GM20431 (cell line): ENCODE data around the gene ZMYND10.

Source experiments
- in situ Hi-C: fragments of 300-500 bp; cut with MseI, MboI; formaldehyde crosslinking; loops from one replicate; pipeline ENCODE4 v1.15.0; 2020; ENCODE audit warnings: low sequenced_read_pairs; ENCODE audit not compliant: unreplicated experiment

The ZMYND10 gene

DNA sequence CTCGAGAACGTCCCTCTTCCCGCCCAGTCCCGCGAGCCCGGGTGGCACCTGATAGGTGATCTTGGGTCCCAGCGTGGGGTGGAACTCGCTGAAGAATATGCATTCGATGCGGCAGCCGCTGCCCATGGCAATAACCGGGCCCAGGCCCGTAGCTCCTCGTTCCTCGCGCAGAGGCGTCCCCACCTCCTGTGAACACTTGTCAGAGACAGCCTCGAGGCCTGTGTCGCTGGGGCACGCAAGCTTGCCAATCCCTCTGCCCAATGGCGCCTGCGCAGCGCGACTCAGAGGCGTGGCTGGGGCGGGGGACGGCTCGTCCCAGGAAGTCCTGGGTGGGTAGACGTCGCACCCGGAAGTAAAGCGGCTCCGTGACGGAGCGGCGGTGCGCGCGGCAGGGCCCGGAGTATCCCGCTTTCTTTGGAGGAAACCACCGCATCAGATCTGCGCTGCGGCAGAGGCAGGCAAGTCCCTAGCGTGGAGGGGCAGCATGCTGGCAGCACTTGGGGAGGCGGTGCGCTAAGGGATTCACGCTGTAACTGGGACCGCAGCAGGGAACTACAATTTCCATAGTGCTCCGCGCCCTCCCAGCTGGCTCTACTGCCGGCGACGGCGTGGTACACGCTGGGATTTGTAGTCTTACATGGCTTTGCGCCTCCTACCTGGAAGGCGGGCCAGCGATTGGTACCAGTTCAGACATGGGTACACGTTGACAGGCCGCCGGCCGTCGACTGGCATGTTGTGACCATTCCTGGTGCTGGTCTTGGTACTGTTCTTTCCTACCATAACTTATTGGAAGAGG lies 5.2 kb upstream of the ZMYND10 start, which contains the start of the genes CYB561D2 and NPRL2:
Gene CYB561D2 (plus strand): TSS at position 336 of the 796 bp plus-strand sequence. CDS start 572 bp downstream, outside the sequence.
Gene NPRL2 (minus strand): TSS at position 249 of the 796 bp plus-strand sequence. CDS start 123 bp downstream, at position 126.
- in situ Hi-C loops = no loop called here

DNA sequence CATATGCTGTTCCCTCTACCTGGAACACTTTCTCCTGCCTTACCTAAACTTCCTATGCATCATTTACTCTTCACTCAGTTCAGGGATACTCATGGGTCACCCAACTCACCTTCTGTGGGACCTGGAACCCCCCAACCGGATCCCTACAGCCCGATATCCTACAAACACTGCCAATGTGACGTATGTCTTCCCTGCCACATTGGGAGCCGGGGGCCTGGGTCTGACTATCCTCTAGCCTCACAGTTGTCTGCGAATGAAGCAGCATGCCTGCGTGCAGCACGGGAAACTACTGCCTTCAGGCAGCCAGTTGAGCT lies 4.6 kb upstream of the ZMYND10 start:
- in situ Hi-C loops = no loop called here

DNA sequence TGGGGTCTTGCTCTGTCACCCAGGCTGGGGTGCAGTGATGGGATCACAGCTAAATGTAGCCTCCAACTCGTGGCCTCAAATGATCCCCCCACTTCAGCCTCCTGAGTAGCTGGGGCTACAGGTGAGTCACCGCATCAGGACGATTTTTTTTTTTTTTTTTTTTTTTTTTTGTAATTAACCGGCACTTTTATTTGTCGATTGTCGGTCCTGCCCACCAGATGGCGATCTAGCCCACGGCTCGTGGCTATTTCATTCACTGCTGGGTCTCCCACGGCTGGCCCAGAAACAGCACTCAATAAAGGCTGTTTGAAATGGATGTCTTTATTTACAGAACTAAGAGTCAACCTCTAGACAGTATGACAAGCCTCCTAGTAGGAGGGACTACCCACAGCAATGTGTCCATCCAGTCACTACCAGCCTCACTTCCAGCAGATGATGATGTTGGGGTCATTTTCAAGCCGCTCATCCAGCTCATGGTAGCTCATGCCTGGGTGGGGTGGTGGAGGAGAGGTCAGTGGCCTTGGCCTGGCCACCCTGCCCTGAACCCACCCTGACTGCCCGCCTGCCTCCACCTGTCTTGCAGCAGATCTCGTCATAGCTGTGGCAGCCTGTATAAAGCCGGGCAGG lies 1.8 kb upstream of the ZMYND10 start:
- in situ Hi-C loops = no loop called here

DNA sequence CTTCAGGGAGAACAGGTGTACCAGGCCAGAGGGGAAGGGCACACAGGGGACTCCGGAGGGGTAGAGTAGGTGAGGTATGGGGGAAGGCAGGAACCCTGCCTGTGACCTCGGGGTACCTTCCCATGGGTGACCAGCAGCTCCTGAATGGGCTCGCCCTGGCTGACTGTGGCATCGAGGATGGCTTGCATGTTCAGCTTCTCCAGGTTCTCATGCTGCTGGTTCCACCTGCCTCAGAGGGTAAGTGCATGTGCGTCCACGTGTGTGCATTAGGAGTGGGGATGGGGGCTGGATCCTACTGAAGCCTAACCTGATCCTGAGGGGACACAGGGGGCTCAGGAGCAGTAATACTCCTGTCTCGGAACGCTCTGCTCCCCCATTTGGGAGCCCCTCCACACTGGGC lies 524 bp downstream of the ZMYND10 start:
- in situ Hi-C loops = no loop called here

DNA sequence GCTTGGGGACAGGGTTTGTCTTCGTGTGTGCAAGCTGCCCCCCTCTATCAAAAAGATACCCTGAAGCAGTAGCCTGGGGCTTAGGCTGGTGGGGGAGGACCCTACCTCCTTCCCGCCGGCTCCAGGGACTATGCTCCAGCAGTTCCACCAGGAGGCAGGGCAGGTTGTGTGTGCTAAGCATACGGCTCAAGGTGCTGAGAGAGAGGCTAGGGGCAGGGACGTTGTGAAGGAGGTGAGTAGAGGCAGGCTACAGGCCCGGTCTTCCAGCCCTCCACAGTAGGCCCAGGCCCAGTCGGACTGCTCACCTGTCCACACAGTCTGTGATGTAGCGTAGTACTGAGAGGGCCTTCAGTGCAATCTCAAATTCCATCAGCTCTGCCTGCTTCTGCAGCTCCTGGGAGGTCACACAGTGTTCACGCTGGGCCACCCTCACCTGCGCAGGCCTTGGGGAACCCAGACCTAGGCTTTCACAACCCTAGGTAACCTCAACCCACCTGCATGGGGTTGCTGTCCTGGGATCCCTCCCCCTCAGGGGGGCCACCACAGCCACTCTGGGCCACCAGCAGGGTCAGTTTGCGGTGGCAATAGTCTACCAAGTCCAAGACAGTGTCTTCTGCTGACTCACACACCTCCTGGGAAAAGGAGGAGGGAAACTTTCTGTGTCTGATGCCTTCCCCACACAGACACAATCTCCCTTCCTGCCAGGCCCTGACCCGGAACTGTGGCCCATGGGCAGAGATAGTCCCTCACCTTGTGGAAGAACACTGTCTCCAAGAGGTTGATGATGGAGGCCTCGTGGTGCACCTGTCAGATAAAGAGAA lies 2.5 kb downstream of the ZMYND10 start:
- in situ Hi-C loops = no loop called here

DNA sequence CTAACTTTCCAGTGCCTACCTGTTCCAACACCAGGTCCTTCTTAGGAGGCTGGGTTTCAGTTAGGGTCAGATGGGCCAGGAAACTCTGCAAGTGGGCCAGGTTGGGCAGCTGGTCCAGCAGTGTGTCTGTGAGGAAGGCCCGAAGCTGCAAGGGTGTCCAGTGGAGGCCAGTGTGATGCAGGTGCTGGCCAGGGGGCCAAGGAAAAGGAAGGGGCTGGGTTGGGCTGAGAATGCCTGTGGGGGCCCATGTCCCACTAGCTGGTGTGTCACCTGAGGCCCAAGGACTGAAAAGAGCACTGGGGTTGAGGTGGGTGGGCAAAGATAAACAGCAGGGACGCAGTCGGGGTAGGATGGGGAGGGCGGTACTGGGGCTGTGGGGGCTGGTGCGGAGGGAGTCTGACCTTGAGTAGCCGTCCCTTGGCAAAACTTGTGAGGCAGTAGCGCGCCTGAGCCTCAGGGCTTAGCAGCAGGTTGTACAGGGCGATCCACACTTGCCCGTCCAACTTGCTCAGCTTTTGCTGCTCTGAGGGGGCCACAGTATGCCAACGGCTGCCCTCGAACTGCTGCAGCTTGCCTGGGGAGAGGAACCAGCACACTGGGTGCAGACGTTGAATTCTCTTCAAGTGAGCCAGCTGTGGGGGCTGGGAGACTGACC lies 3.4 kb downstream of the ZMYND10 start:
- in situ Hi-C loops = no loop called here

DNA sequence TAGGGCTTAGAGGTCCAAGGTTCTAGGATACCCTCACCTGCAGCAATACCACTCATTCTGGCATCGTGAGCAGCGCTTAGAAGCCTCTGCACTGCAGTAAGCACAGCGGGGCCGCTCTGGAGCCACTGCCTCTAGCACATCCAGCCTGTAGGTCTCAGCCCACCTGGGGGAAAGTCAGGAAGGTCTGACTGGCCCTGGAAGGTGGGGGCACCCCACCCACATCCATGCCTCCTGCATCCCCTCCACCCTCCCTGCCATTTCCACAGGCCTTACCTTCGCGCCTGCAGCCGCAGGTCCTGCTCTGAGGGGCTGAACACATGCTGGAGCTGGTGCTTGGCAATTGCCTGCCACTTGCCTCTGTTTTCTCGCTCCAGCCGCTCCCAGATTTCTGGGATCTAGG lies 4.0 kb downstream of the ZMYND10 start:
- in situ Hi-C loops = no loop called here

DNA sequence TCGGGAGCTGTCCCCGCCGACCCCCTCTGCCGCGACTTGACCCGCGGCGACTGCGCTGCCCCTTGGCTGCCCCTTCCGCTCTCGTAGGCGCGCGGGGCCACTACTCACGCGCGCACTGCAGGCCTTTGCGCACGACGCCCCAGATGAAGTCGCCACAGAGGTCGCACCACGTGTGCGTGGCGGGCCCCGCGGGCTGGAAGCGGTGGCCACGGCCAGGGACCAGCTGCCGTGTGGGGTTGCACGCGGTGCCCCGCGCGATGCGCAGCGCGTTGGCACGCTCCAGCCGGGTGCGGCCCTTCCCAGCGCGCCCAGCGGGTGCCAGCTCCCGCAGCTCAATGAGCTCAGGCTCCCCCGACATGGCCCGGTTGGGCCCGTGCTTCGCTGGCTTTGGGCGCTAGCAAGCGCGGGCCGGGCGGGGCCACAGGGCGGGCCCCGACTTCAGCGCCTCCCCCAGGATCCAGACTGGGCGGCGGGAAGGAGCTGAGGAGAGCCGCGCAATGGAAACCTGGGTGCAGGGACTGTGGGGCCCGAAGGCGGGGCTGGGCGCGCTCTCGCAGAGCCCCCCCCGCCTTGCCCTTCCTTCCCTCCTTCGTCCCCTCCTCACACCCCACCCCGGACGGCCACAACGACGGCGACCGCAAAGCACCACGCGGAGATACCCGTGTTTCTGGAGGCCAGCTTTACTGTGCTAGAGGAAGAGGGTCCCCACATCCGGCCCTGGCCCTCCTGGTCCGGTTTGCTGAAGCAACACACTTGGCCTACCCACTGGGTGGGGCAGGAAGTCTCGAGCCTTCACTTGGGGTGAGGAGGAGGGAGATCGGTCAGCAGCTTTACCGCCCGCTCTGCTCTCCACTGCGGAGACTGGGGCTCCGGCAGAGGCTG lies 4.8 kb downstream of the ZMYND10 start, which contains the start of gene RASSF1:
Gene RASSF1 (minus strand): TSS at position 389 of the 882 bp plus-strand sequence. CDS start 31 bp downstream, at position 358.
- in situ Hi-C loops = no loop called here

DNA sequence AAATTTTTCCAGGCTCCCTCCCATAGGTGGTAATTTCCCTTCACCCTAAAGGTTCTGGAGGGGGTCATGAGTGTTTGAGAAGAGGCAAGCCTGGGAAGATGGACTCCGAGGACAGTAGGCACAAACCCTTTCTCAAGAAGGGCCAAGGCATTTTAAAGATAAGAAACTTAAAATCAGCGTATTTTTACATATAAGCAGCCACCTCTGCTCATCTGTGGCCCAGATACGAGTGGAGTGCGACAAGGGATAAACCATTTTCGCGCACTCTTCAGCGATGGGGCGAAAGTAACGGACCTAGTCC lies 5.4 kb downstream of the ZMYND10 start:
- in situ Hi-C loops = no loop called here

DNA sequence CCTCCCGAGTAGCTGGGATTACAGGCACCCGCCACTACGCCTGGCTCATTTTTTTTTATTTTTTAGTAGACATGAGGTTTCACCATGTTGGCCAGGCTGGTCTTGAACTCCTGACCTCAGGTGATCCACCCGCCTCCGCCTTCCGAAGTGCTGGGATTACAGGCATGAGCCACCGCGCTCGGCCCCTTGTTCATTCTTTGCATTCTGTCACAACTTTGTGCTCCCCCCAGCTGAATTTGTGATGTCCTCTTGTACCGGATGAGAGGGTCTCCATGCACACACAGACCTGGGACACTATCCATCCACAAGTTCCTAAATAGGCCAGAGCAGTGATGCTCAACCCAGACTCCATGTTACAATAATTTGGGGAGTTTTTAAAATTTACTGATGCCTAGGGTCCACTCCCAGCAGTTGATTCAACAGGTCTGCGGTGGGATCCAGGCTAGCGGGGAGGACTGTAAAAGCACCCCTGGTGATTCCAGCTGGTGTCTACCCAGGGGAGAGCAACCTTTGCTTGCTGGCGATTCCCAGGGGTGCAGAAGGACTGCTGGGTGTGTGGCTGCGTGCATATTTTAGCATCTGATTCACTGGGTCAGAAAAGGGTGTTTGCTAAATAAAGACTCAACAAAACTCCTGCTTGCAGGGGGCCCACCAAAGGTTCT lies 5.9 kb downstream of the ZMYND10 start:
- in situ Hi-C loops = no loop called here

DNA sequence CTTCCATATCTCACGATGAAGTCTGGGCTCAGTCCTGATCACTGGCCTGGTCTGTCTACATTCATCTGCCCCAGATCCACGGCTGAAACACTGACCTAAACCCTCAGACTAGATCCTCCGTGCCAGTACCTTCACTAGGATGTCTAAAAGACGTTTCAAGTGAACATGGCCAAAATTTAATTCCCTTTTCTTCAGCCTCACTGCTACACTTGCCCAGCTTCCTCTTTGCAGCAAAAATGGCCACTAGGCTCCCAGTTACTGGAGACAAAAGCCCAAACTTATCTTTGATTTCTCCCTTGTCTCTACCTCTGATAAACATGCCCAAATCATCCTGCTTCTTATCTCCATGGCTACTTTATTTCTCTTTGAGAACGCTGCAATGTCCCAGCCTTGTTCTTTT lies 6.6 kb downstream of the ZMYND10 start:
- in situ Hi-C loops = no loop called here

DNA sequence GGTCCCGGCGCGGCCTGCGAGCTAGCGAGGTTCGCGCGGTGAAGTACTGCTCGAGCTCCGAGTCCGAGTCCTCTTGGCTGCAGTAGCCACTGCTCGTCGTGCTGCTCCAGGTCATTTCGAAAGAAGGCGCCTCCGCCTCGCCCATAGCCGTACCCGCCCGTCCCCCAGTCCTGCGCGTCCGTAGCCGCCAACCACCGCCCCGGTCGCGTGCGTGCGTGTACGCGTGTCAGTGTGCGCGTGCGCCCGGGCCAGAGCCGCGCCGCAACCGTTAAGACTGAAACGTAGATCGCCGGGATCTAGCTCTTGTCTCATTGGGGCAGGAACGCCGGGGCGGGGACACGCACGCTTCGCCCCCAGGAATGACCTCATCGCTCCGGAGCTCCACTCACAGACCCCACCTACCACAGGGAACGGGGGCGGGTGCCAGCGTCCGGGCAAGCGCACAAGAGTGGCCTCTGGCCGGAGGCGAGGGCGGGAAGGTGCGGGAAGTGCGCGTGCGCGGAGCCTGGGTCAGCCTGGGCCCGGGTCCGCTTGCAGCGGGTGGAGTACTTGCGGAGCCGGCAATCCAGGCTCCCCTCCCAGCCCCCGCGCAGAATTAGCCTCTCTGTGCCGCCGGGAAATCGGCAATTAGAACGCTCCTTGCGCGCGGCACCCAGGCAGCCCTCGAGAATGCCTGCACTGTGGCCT lies 8.2 kb downstream of the ZMYND10 start:
- in situ Hi-C loops = no loop called here

DNA sequence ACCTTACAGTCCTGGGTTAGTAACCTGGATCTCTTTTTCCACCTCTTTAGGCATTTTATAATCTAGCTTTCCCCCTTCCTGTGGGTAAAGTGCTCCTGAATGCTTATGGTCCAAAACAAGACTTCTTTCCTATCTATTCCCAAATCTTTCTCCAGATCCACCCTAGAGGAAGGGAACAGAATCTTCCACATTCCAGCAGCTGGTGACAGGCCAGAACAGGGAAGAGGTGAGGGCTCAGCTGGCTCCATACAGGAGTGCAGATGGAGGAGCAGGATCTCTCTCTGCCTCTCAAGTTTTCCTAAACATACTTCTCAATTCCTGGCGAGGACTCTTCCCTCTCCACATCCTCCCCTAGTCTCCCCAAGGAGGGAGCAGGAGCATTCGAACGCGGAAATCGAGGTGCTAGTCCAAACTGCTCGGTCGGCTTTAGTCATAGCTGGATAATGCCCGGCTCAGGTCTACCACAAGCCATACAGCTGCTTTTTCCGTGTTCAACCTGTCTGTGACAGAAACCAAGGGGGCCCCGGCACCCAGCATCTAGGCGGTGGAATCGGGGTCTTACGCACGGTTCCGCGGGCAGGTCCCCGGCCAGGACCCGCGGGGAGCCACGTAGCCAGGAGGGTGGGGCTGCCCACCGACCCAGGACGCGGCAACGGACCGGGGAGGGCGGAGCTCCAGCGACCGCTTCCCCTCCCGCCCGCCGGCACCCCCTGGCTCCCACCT lies 8.9 kb downstream of the ZMYND10 start:
- in situ Hi-C loops = no loop called here

DNA sequence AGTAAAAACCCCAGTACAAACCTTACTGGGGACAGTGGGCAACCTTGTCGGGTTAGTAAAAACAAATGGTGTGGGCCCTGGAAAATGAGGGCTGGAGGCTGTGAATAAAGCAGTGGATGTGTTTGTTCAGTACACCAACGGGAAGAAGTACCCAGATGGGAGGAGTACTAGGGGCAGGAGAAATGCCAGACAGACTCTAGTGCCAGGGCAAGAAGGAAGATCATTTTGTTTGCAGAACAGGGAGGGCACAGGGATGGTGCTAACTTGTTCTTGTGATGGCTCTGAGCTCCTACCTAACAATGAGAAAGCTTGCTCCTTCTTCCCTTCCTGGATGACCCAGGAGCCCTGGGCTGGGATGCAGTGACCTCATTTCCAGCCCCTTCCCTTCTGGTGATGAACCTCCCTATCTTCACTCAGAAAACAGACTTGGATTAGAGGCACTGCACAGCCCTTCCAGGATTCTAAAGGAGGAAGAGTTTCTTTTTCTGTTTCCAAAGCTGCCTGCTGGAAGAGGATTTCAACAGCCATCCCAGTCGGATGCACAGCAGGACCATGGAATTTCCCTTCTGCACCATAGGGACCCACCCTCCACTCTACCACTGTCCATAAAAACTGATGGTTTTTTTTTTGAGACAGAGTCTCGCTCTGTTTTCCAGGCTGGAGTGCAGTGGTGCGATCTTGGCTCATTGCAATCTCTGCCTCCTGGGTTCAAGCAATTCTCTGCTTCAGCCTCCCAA lies 11.0 kb downstream of the ZMYND10 start:
- in situ Hi-C loops = no loop called here

DNA sequence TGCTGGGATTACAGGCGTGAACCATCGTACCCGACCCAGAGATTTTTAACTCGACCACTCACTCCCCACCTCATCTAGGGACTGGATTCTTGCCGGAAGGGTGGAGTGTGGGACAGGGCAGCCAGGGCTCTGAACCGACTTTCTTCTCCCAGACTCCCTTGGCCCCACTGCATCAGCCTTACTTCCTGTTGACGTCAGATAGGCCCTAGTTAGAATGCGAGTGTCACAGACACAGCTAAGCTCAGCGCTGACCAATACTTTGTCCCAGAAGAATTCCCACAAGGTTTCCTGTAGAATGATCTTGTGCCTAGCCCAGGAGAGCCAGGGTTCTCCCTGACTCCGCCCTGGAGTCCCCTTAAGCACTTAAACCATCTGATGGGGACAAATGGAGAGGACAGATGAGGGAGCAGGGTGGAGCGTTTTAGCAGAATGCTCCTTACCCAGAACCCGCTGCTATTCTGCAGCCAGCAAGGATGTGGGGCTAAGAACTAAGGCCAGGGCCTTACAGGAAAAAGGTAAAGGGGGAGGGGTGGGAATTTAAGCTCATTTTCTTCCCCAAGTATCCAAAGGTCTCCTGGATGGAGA lies 11.7 kb downstream of the ZMYND10 start:
- in situ Hi-C loops = no loop called here

DNA sequence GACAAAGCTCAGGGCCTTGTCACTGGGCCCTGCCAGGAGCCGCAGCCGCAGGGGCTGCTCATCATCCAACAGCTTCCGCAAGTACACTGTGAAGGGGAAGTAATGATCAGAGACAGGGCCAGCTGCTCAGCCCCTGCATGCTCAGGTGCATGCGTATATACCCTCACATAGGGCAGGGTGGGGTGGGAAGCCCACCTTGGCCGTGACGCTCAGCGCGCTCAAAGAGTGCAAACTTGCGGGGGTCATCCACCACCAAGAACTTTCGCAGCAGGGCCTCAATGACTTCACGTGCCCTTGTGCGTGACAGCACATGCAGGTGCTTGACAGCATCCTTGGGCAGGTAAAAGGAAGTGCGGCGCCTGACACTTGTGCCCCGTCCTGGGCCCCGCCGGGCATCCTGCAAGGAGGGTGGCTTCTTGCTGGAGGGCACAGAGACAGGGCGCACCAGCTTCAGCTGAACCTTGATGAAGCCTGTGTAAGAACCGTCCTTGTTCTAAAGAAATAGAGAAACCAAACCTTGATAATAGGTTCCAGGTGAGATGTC lies 14.1 kb downstream of the ZMYND10 start:
- in situ Hi-C loops = no loop called here

DNA sequence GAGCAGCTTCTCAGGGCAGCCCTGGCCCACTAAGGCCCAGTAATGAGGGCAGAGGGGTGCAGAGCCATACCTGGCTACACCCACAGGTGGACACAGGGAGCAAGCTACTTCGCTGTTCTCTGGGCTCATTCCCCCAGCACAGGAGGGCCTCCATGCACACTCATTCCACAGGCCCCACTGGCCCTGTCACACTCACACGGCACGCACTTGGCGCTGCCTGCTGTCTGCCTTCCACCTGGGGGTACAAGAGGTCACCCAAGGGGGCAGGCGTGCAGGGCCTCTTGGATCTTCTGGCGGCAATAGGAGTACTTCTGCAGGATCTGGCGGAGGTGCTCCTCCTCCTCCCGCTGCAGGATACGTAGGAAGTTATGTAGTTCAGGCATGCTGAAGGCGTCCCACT lies 15.2 kb downstream of the ZMYND10 start:
- in situ Hi-C loops = no loop called here
